ENCODE results near the gene HS3ST3A1. TPM values are rescaled to one million over a fixed set of nuclear protein-coding genes. Genes with fewer than 3 reads are reported as not detected.
A peak's percentile ranks its signal among the peaks of the same experiment; 100 is the strongest.

HS3ST3A1 gene
- total and polyA plus RNA-seq, 9 donors: 2.2 to 41.4 (median 10.7) TPM

DNA sequence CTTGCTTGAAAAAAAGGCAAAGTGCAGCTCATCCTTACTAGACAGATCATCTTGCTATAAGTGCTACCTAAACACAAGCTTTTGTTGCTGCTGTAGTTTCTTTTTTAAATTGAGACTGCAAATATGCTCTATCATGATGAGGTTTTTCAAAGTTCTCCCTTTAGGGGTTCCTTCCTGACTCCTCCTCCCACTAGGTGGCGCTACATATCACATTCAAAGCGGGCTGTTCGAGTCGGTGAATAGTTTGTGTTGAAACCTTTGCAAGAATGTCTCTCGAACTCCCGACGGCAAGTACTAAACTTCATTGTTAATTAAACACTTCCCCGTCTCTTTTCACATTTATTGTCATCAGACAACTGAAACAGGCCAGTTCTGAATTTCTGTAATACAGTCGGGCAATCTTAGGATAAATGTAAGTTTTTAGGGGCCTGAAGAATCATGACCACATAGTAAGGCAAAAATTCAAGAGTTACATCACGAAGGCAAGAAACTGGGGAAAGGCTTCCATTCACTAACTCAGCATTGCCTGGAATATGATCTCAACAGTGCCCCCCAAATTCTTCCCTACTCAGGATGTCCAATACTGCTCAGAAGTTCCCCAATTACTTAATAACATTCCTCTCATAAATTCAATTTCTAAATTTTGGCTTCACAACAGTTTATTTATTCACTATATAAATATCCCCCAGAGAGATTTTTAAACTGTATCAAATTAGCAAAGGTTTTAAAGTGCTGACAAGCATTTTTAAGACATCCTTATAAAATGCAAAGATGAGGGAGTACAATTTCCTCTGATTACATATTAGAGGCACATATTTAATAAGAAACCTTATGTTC, 6.7 kb downstream of the HS3ST3A1 start:
- H3K9me3 ChIP-seq: no peaks in the 10 kb centered on the region
- H3K4me3 ChIP-seq: no peak overlapping the region
- no peak overlapping the region for H3K27ac ChIP-seq
- H3K36me3 ChIP-seq: no peaks in the 10 kb centered on the region
- peak; percentile 54 to 78 (median 69) for DNase-seq
- WGBS, 3 donors: 15 to 21% (median 20%) methylated on average over 10 of the region's 10 CpGs
- H3K27me3 ChIP-seq: no peaks in the 10 kb centered on the region
- TF ChIP-seq CTCF (IDR thresholded peaks at IDR 0.05): peak in 2 of 3 donors; percentile 58 to 73
- TF ChIP-seq POLR2A (IDR thresholded peaks at IDR 0.05): no peak
- TF ChIP-seq EP300 (IDR thresholded peaks at IDR 0.05): no peak
- H3K4me1 ChIP-seq (ENCODE audit: insufficient read depth): peaks cover 2% of the 10 kb centered on the region
- intact Hi-C loops (cut with DNase I): loop anchor here in 2 of 4 donors (2.0 to 10.0 kb wide), 3 partner anchors 210 to 708 kb away; no protein-coding TSS in a partner anchor

GRCh38 chr17:13594310-13594709, 7.4 kb downstream of the HS3ST3A1 start:
- TF ChIP-seq EP300 (IDR thresholded peaks at IDR 0.05): no peak
- no peak for TF ChIP-seq CTCF (IDR thresholded peaks at IDR 0.05)
- TF ChIP-seq POLR2A (IDR thresholded peaks at IDR 0.05): no peak
- Histone ChIP-seq H3K27ac (no peak overlapping the region), H3K4me3 (no peak overlapping the region), H3K36me3 (no peaks in the 10 kb centered on the region), H3K4me1 (ENCODE audit: insufficient read depth) (peaks cover 2% of the 10 kb centered on the region), H3K9me3 (no peaks in the 10 kb centered on the region), H3K27me3 (no peaks in the 10 kb centered on the region)
- no peak for DNase-seq
- intact Hi-C loops (cut with DNase I): loop anchor here in 2 of 4 donors (2.0 to 10.0 kb wide), 3 partner anchors 210 to 708 kb away; no protein-coding TSS in a partner anchor
- WGBS, 3 donors: 93 to 96% (median 95%) methylated on average over 5 of the region's 5 CpGs

DNA sequence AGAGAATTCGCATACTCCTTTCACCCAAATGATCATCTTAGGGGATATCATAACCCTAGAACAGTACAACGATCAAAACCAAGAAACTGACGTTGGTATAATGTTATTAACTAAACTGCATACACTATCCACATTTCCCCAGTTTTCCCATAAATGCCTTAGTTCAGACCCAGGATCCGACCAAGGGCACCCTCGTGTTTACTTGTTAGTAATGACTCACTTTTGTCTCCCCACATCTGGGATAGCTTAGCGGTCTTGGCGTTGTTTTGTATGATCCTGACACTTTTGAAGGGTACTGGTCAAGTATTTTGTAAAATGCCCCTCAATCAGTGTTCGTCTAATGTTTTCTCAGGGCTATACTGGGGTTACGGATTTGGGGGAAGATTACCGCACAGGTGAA, 8.0 kb downstream of the HS3ST3A1 start:
- TF ChIP-seq EP300 (IDR thresholded peaks at IDR 0.05) (no peak), CTCF (IDR thresholded peaks at IDR 0.05) (no peak), POLR2A (IDR thresholded peaks at IDR 0.05) (no peak)
- no peak overlapping the region for H3K4me3 ChIP-seq
- intact Hi-C loops (cut with DNase I): loop anchor here in 3 of 4 donors (2.0 to 10.0 kb wide), 3 partner anchors 211 to 709 kb away; no protein-coding TSS in a partner anchor
- no peak for DNase-seq
- no peaks in the 10 kb centered on the region for H3K9me3 ChIP-seq
- no peaks in the 10 kb centered on the region for H3K36me3 ChIP-seq
- H3K27me3 ChIP-seq: no peaks in the 10 kb centered on the region
- H3K27ac ChIP-seq: no peak overlapping the region
- H3K4me1 ChIP-seq (ENCODE audit: insufficient read depth): peaks cover 2% of the 10 kb centered on the region
- 85 to 94% (median 86%) methylated on average over 10 of the region's 10 CpGs for WGBS, 3 donors

DNA sequence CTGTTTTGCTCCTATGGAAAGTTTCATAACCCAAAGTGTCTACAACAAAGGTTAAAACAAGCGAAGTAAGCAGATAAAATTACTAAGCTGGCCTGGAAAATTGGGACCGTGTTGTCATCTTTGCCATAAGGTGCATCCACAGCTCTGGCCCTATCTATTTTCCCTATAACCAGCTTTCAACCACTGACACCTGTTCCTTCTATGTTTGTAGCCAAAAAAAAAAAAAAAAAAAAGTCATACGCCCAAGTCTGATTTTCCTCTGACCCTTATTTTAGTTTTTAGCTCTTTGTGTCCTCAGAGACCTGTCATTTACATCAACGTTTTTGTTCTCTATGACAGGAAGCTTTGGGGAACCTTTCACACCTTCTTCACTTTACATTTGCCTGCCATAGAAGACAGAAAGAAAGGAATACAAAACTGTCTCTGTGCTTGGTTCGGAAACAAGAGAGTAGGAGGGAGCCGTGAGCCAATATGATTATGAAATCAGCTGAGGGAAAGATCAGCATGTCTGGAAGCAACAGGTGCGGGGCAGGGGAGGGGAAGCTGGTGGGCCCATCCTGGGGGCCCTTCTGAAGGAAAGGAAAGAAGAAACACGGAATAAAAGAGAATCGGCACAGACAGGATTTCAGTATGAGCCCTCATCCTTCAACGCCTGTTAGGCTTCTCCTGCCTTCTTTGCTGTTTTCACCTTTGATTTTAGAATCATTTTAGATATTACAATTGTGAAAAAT, 8.5 kb downstream of the HS3ST3A1 start:
- Histone ChIP-seq H3K27ac (no peak overlapping the region), H3K4me3 (no peak overlapping the region), H3K36me3 (no peaks in the 10 kb centered on the region), H3K4me1 (ENCODE audit: insufficient read depth) (peaks cover 2% of the 10 kb centered on the region), H3K27me3 (no peaks in the 10 kb centered on the region), H3K9me3 (no peaks in the 10 kb centered on the region)
- 54 to 77% (median 56%) methylated on average over 10 of the region's 10 CpGs for WGBS, 3 donors
- no peak for DNase-seq
- no peak for TF ChIP-seq POLR2A (IDR thresholded peaks at IDR 0.05)
- TF ChIP-seq EP300 (IDR thresholded peaks at IDR 0.05): no peak
- TF ChIP-seq CTCF (IDR thresholded peaks at IDR 0.05): no peak
- intact Hi-C loops (cut with DNase I): loop anchor here in 3 of 4 donors (2.0 to 10.0 kb wide), 3 partner anchors 212 to 710 kb away; no protein-coding TSS in a partner anchor
